Ramos (cell line): ENCODE measurements around the gene CASP8AP2.
"Not testable (repeated sequence)": the region's sequence is repeated elsewhere in the genome, so short reads cannot be mapped to it uniquely, and the experiment has no call there.

Experiments used
- in situ Hi-C: fragments of 300-500 bp; cut with MboI; formaldehyde crosslinking; loops from one replicate; pipeline ENCODE4 v1.14.3; 2022; ENCODE audit warnings: low sequenced_read_pairs; ENCODE audit not compliant: unreplicated experiment

The CASP8AP2 gene

GRCh38 chr6:89874438-89874837 lies 44.8 kb downstream of the CASP8AP2 start:
- in situ Hi-C loops, result no loop called here

GRCh38 chr6:89886378-89887120 lies 56.9 kb downstream of the CASP8AP2 start:
- in situ Hi-C loops, result loop anchor here (25.0 kb wide), 1 partner anchor 601 kb away; no protein-coding TSS in a partner anchor

GRCh38 chr6:89887452-89888137 lies 57.9 kb downstream of the CASP8AP2 start:
- in situ Hi-C loops, result loop anchor here (25.0 kb wide), 1 partner anchor 600 kb away; no protein-coding TSS in a partner anchor

- in situ Hi-C loops, result loop anchor here (25.0 kb wide), 1 partner anchor 599 kb away; no protein-coding TSS in a partner anchor
These were observed 58.4 kb downstream of the CASP8AP2 start for GRCh38 chr6:89888138-89888514.

GRCh38 chr6:89888871-89889270 lies 59.2 kb downstream of the CASP8AP2 start:
- in situ Hi-C loops, result loop anchor here (25.0 kb wide), 1 partner anchor 598 kb away; no protein-coding TSS in a partner anchor

GRCh38 chr6:89890845-89891528 lies 61.3 kb downstream of the CASP8AP2 start:
- in situ Hi-C loops, result loop anchor here (25.0 kb wide), 1 partner anchor 596 kb away; no protein-coding TSS in a partner anchor

- in situ Hi-C loops, result loop anchor here (25.0 kb wide), 1 partner anchor 595 kb away; no protein-coding TSS in a partner anchor
These were observed 62.9 kb downstream of the CASP8AP2 start for GRCh38 chr6:89892577-89892976.

GRCh38 chr6:89894169-89894568 lies 64.5 kb downstream of the CASP8AP2 start, which contains the start of gene GJA10:
TSS of gene GJA10 (plus strand) at chr6:89894469. CDS start at chr6:89894469, 0 bp downstream.
- in situ Hi-C loops, result loop anchor here (25.0 kb wide), 1 partner anchor 593 kb away; no protein-coding TSS in a partner anchor

- in situ Hi-C loops, result loop anchor here (25.0 kb wide), 1 partner anchor 592 kb away; no protein-coding TSS in a partner anchor
These were observed 65.7 kb downstream of the CASP8AP2 start for GRCh38 chr6:89895276-89895874.

GRCh38 chr6:89910001-89910901 lies 80.6 kb downstream of the CASP8AP2 start:
- in situ Hi-C loops, result not testable (repeated sequence)

GRCh38 chr6:89910902-89911240 lies 81.2 kb downstream of the CASP8AP2 start:
- in situ Hi-C loops, result no loop called here

GRCh38 chr6:89916136-89916920 lies 86.6 kb downstream of the CASP8AP2 start:
- in situ Hi-C loops, result no loop called here

GRCh38 chr6:89917216-89917615 lies 87.5 kb downstream of the CASP8AP2 start:
- in situ Hi-C loops, result no loop called here

GRCh38 chr6:89917801-89918366 lies 88.2 kb downstream of the CASP8AP2 start:
- in situ Hi-C loops, result no loop called here
